Left ventricle myocardium inferior (tissue), 1 donor: ENCODE measurements around the gene IRX2. TPM values are rescaled to one million over a fixed set of nuclear protein-coding genes. Genes with fewer than 3 reads are reported as not detected.

Experiments
- DNase-seq: peaks from one replicate; pipeline ENCODE4 v3.0.0-alpha.2; 2020
- H3K27ac ChIP-seq: fragments of 200-600 bp; replicated peaks from 2 replicates; pipeline ENCODE4 v1.8.0; 2021
- H3K27me3 ChIP-seq: fragments of 200-600 bp; 2 replicates; pipeline ENCODE4 v1.8.0; 2021; ENCODE audit warnings: low read depth
- H3K36me3 ChIP-seq: fragments of 200-600 bp; 2 replicates; pipeline ENCODE4 v1.8.0; 2021
- H3K4me1 ChIP-seq: fragments of 200-600 bp; 2 replicates; pipeline ENCODE4 v1.8.0; 2021
- H3K4me3 ChIP-seq: fragments of 200-600 bp; 2 replicates; pipeline ENCODE4 v1.8.0; 2021; ENCODE audit warnings: mild to moderate bottlenecking, moderate library complexity
- H3K9me3 ChIP-seq: fragments of 200-600 bp; replicated peaks from 2 replicates; pipeline ENCODE4 v1.8.0; 2021
- CTCF ChIP-seq: fragments of 200-600 bp; IDR thresholded peaks from 2 replicates; pipeline ENCODE4 v1.8.0; 2021; ENCODE audit warnings: antibody characterized with exemption, mild to moderate bottlenecking, borderline replicate concordance
- intact Hi-C: fragments of 100-400 bp; cut with micrococcal nuclease; formaldehyde crosslinking; loops from one replicate; pipeline ENCODE4 v1.11.0; 2022
- total RNA-seq: library from RNA; stranded (reverse); fragmentation: NEBNext Ultra II Directional; extraction: Animal tissue kit (Norgen Biotek cat#: 25700); gene quantifications from one replicate; pipeline ENCODE4 v1.2.1, GENCODE V29; 2021
- donor health status: DM: no; HTN: yes; CAD: no; lungs with severe emphysema.

Gene IRX2
- total RNA-seq, 1 donor from 2014 or later, result 6.2 TPM

GRCh38 chr5:2715856-2716255 is 35.6 kb downstream of the IRX2 start:
- Histone ChIP-seq H3K4me3 (no peak overlapping the region), H3K36me3 (no peaks in the 10 kb centered on the region), H3K9me3 (no peaks in the 10 kb centered on the region), H3K4me1 (no peaks in the 10 kb centered on the region), H3K27me3 (peaks cover 81% of the 10 kb centered on the region), H3K27ac (no peak overlapping the region)
- DNase-seq, result no peak
- intact Hi-C loops, result no loop called here
- TF ChIP-seq CTCF, result no peak

GRCh38 chr5:2714805-2715204 is 36.7 kb downstream of the IRX2 start:
- Histone ChIP-seq H3K27ac (no peak overlapping the region), H3K9me3 (no peaks in the 10 kb centered on the region), H3K27me3 (peaks cover 74% of the 10 kb centered on the region), H3K36me3 (no peaks in the 10 kb centered on the region), H3K4me1 (no peaks in the 10 kb centered on the region), H3K4me3 (no peak overlapping the region)
- no peak for TF ChIP-seq CTCF
- no peak for DNase-seq
- intact Hi-C loops, result no loop called here

- Histone ChIP-seq H3K27me3 (peaks cover 67% of the 10 kb centered on the region), H3K9me3 (no peaks in the 10 kb centered on the region), H3K27ac (no peak overlapping the region), H3K36me3 (no peaks in the 10 kb centered on the region), H3K4me3 (no peak overlapping the region), H3K4me1 (no peaks in the 10 kb centered on the region)
- intact Hi-C loops, result no loop called here
- TF ChIP-seq CTCF, result no peak
- no peak for DNase-seq
Measured at GRCh38 chr5:2714026-2714425, 37.5 kb downstream of the IRX2 start.

GRCh38 chr5:2711446-2712425 is 39.7 kb downstream of the IRX2 start:
- H3K27ac ChIP-seq, result no peak overlapping the region
- intact Hi-C loops, result no loop called here
- no peaks in the 10 kb centered on the region for H3K4me1 ChIP-seq
- no peaks in the 10 kb centered on the region for H3K36me3 ChIP-seq
- TF ChIP-seq CTCF, result no peak
- H3K9me3 ChIP-seq, result no peaks in the 10 kb centered on the region
- DNase-seq, result no peak
- H3K4me3 ChIP-seq, result no peak overlapping the region
- peaks cover 70% of the 10 kb centered on the region for H3K27me3 ChIP-seq

GRCh38 chr5:2710910-2711309 is 40.6 kb downstream of the IRX2 start:
- intact Hi-C loops, result no loop called here
- H3K27me3 ChIP-seq, result peaks cover 76% of the 10 kb centered on the region
- no peak overlapping the region for H3K4me3 ChIP-seq

More at GRCh38 chr5:2710910-2711309, 40.6 kb downstream of the IRX2 start:
- no peaks in the 10 kb centered on the region for H3K9me3 ChIP-seq
- no peaks in the 10 kb centered on the region for H3K4me1 ChIP-seq
- no peak overlapping the region for H3K27ac ChIP-seq
- no peaks in the 10 kb centered on the region for H3K36me3 ChIP-seq
- no peak for DNase-seq
- TF ChIP-seq CTCF, result no peak
